ENCODE results near the gene NKG7.

The NKG7 gene

GRCh38 chr19:51354742-51355148, 17.7 kb downstream of the NKG7 start:
- Mint-ChIP-seq H3K4me3 (peak overlapping the region; percentile 40 to 56), H3K9me3 (no peaks in the 10 kb centered on the region), H3K27me3 (no peaks in the 10 kb centered on the region), H3K4me1 (peaks cover 35% of the 10 kb centered on the region), H3K27ac (peak overlapping the region; percentile 15 to 63)
- DNase-seq, result no peak
- peak; percentile 74 for ATAC-seq

GRCh38 chr19:51354103-51354741, 18.2 kb downstream of the NKG7 start:
- Mint-ChIP-seq H3K4me1 (peaks cover 30% of the 10 kb centered on the region), H3K27me3 (no peaks in the 10 kb centered on the region), H3K4me3 (peak overlapping the region; percentile 40 to 56), H3K9me3 (no peaks in the 10 kb centered on the region), H3K27ac (peak overlapping the region in 1 of 2 donors; percentile 5)
- ATAC-seq (no peak), DNase-seq (no peak)

- H3K27me3 Mint-ChIP-seq, result no peaks in the 10 kb centered on the region
- H3K9me3 Mint-ChIP-seq, result no peaks in the 10 kb centered on the region
- H3K4me3 Mint-ChIP-seq, result no peak overlapping the region
- DNase-seq (no peak), ATAC-seq (no peak)
- no peak overlapping the region for H3K27ac Mint-ChIP-seq
- H3K4me1 Mint-ChIP-seq, result peaks cover 27% of the 10 kb centered on the region
Observed at GRCh38 chr19:51352783-51353360, 19.6 kb downstream of the NKG7 start.

- H3K27me3 Mint-ChIP-seq, result no peaks in the 10 kb centered on the region
- DNase-seq, result no peak
- ATAC-seq, result no peak
- no peak overlapping the region for H3K4me3 Mint-ChIP-seq
- H3K9me3 Mint-ChIP-seq, result no peaks in the 10 kb centered on the region
- peaks cover 21% of the 10 kb centered on the region for H3K4me1 Mint-ChIP-seq
- no peak overlapping the region for H3K27ac Mint-ChIP-seq
Observed at GRCh38 chr19:51351266-51351990, 21.0 kb downstream of the NKG7 start.

- Mint-ChIP-seq H3K9me3 (no peaks in the 10 kb centered on the region), H3K27ac (no peak overlapping the region), H3K27me3 (no peaks in the 10 kb centered on the region), H3K4me1 (peaks cover 8% of the 10 kb centered on the region), H3K4me3 (no peak overlapping the region)
- DNase-seq (no peak), ATAC-seq (no peak)
Observed at GRCh38 chr19:51347209-51347928, 25.1 kb downstream of the NKG7 start.

- no peak for ATAC-seq
- peaks cover 8% of the 10 kb centered on the region for H3K4me1 Mint-ChIP-seq
- no peaks in the 10 kb centered on the region for H3K9me3 Mint-ChIP-seq
Observed at GRCh38 chr19:51346742-51347141, 25.7 kb downstream of the NKG7 start.

GRCh38 chr19:51345076-51345620, 27.3 kb downstream of the NKG7 start:
- no peaks in the 10 kb centered on the region for H3K9me3 Mint-ChIP-seq

More at GRCh38 chr19:51346742-51347141, 25.7 kb downstream of the NKG7 start:
- DNase-seq, result no peak
- H3K27ac Mint-ChIP-seq, result no peak overlapping the region
- peaks cover 4% of the 10 kb centered on the region for H3K27me3 Mint-ChIP-seq
- no peak overlapping the region for H3K4me3 Mint-ChIP-seq

GRCh38 chr19:51342631-51343569, 29.6 kb downstream of the NKG7 start:
- Mint-ChIP-seq H3K9me3 (no peaks in the 10 kb centered on the region), H3K4me1 (peaks cover 23% of the 10 kb centered on the region), H3K27ac (peak overlapping the region in 1 of 2 donors; percentile 65), H3K4me3 (no peak overlapping the region), H3K27me3 (peaks cover 18% of the 10 kb centered on the region)
- ATAC-seq (no peak), DNase-seq (no peak)

More at GRCh38 chr19:51345076-51345620, 27.3 kb downstream of the NKG7 start:
- Mint-ChIP-seq H3K4me1 (peaks cover 8% of the 10 kb centered on the region), H3K27ac (no peak overlapping the region), H3K4me3 (no peak overlapping the region), H3K27me3 (peaks cover 18% of the 10 kb centered on the region)
- ATAC-seq, result no peak
- DNase-seq, result no peak

GRCh38 chr19:51341976-51342580, 30.4 kb downstream of the NKG7 start, which contains the start of gene VSIG10L:
Gene VSIG10L, minus strand, starts transcription at chr19:51342139. Its CDS starts 15 bp downstream, at chr19:51342124.
- H3K4me1 Mint-ChIP-seq, result peaks cover 23% of the 10 kb centered on the region
- peak within 1 kb of the TSS; percentile 74 to 87 for H3K4me3 Mint-ChIP-seq

GRCh38 chr19:51341066-51341465, 31.4 kb downstream of the NKG7 start:
- H3K4me3 Mint-ChIP-seq, result peak overlapping the region; percentile 74 to 87
- no peak overlapping the region for H3K27ac Mint-ChIP-seq
- peaks cover 18% of the 10 kb centered on the region for H3K27me3 Mint-ChIP-seq
- DNase-seq (no peak), ATAC-seq (no peak)
- no peaks in the 10 kb centered on the region for H3K9me3 Mint-ChIP-seq
- peaks cover 23% of the 10 kb centered on the region for H3K4me1 Mint-ChIP-seq

More at GRCh38 chr19:51341976-51342580, 30.4 kb downstream of the NKG7 start, which contains the start of gene VSIG10L:
- H3K9me3 Mint-ChIP-seq, result no peaks in the 10 kb centered on the region
- no peak for ATAC-seq
- H3K27me3 Mint-ChIP-seq, result peaks cover 18% of the 10 kb centered on the region
- H3K27ac Mint-ChIP-seq, result peak within 1 kb of the TSS in 1 of 2 donors; percentile 65
- DNase-seq, result no peak

GRCh38 chr19:51339687-51340656, 32.5 kb downstream of the NKG7 start:
- Mint-ChIP-seq H3K27ac (no peak overlapping the region), H3K4me3 (peak overlapping the region; percentile 87 to 91), H3K27me3 (peaks cover 24% of the 10 kb centered on the region), H3K4me1 (peaks cover 23% of the 10 kb centered on the region), H3K9me3 (no peaks in the 10 kb centered on the region)
- ATAC-seq, result peak; percentile 85
- peak; percentile 93 to 94 for DNase-seq

- Mint-ChIP-seq H3K27me3 (peaks cover 29% of the 10 kb centered on the region), H3K4me3 (peak overlapping the region; percentile 87 to 91), H3K27ac (peak overlapping the region in 1 of 2 donors; percentile 15), H3K4me1 (peaks cover 23% of the 10 kb centered on the region), H3K9me3 (no peaks in the 10 kb centered on the region)
- ATAC-seq (peak; percentile 4), DNase-seq (no peak)
Observed at GRCh38 chr19:51339313-51339686, 33.2 kb downstream of the NKG7 start.
